Astrocyte (in vitro differentiated cells and primary cell): ENCODE results near the gene ABCC8. TPM values are rescaled to one million over a fixed set of nuclear protein-coding genes. Genes with fewer than 3 reads are reported as not detected.

Source experiments
- DNase-seq: peaks from one replicate; pipeline ENCODE4 v3.0.0-alpha.2; 2010; ENCODE audit warnings: low read depth
- FAIRE-seq: peaks from 2 replicates; lab custom pipeline; 2011; peaks lifted over from hg19 to GRCh38; lab: Jason Lieb, UNC
- H2AFZ ChIP-seq: 2 replicates; pipeline ENCODE4 v1.6.0; 2012; ENCODE audit warnings: low read depth, low read length, inconsistent platforms
- H3K27ac ChIP-seq: 2 replicates; pipeline ENCODE4 v1.5.1; 2011; ENCODE audit warnings: low read depth, low read length, inconsistent platforms
- H3K27me3 ChIP-seq: 2 replicates; pipeline ENCODE4 v1.6.0; 2011; ENCODE audit warnings: low read length, inconsistent platforms; ENCODE audit not compliant: insufficient read depth
- H3K36me3 ChIP-seq: 2 replicates; pipeline ENCODE4 v1.5.1; 2011; ENCODE audit warnings: low read length, inconsistent platforms; ENCODE audit not compliant: insufficient read depth
- H3K4me1 ChIP-seq: 2 replicates; pipeline ENCODE4 v1.5.1; 2011; ENCODE audit warnings: low read length, inconsistent platforms; ENCODE audit not compliant: insufficient read depth
- H3K4me2 ChIP-seq: 2 replicates; pipeline ENCODE4 v1.6.0; 2012; ENCODE audit warnings: low read length, inconsistent platforms
- H3K4me3 ChIP-seq: 2 replicates; pipeline ENCODE4 v1.5.1; 2011; ENCODE audit warnings: low read depth, mild to moderate bottlenecking, low read length, inconsistent platforms; ENCODE audit not compliant: insufficient read depth
- H3K79me2 ChIP-seq: 2 replicates; pipeline ENCODE4 v1.6.0; 2012; ENCODE audit warnings: mild to moderate bottlenecking, low read length, inconsistent platforms; ENCODE audit not compliant: insufficient read depth
- H3K9ac ChIP-seq: 2 replicates; pipeline ENCODE4 v1.6.0; 2012; ENCODE audit warnings: mild to moderate bottlenecking, low read length, inconsistent platforms
- H3K9me3 ChIP-seq: 2 replicates; pipeline ENCODE4 v1.5.1; 2012; ENCODE audit warnings: low read depth, mild to moderate bottlenecking, low read length, inconsistent platforms; ENCODE audit not compliant: insufficient read depth
- H4K20me1 ChIP-seq: 2 replicates; pipeline ENCODE4 v1.6.0; 2012; ENCODE audit warnings: low read length, inconsistent platforms; ENCODE audit not compliant: insufficient read depth
- H3K27ac Mint-ChIP-seq: one replicate; pipeline ENCODE4 v1.8.0; 2021; ENCODE audit warnings: mild to moderate bottlenecking, mixed read lengths; ENCODE audit not compliant: unreplicated experiment
- H3K27me3 Mint-ChIP-seq: one replicate; pipeline ENCODE4 v1.8.0; 2021; ENCODE audit warnings: low read depth, mixed read lengths; ENCODE audit not compliant: unreplicated experiment
- H3K36me3 Mint-ChIP-seq: one replicate; pipeline ENCODE4 v1.8.0; 2021; ENCODE audit warnings: low read depth, mixed read lengths; ENCODE audit not compliant: unreplicated experiment
- H3K4me1 Mint-ChIP-seq: one replicate; pipeline ENCODE4 v1.8.0; 2021; ENCODE audit warnings: low read depth, mixed read lengths; ENCODE audit not compliant: unreplicated experiment
- H3K4me3 Mint-ChIP-seq: one replicate; pipeline ENCODE4 v1.8.0; 2021; ENCODE audit warnings: mild to moderate bottlenecking, moderate library complexity, mixed read lengths; ENCODE audit not compliant: unreplicated experiment
- H3K9me3 Mint-ChIP-seq: one replicate; pipeline ENCODE4 v1.8.0; 2021; ENCODE audit warnings: mild to moderate bottlenecking, mixed read lengths; ENCODE audit not compliant: unreplicated experiment
- EZH2 ChIP-seq: IDR thresholded peaks from 2 replicates; pipeline ENCODE4 v1.6.1; 2012; ENCODE audit warnings: mild to moderate bottlenecking, low read length, inconsistent platforms; ENCODE audit not compliant: insufficient read depth
- total RNA-seq: library from RNA; stranded (reverse); gene quantifications from 2 replicates; pipeline ENCODE4 v1.2.1, GENCODE V29; 2021
- TF ChIP-seq, protein P1 (sequence below): IDR thresholded peaks from 2 replicates; pipeline ENCODE4 v1.5.1; 2011; ENCODE audit warnings: low read depth, mild to moderate bottlenecking, inconsistent platforms, low read length, moderate library complexity; ENCODE audit not compliant: insufficient read depth

The ABCC8 gene
- total RNA-seq, 1 donor from 2014 or later: not detected

DNA sequence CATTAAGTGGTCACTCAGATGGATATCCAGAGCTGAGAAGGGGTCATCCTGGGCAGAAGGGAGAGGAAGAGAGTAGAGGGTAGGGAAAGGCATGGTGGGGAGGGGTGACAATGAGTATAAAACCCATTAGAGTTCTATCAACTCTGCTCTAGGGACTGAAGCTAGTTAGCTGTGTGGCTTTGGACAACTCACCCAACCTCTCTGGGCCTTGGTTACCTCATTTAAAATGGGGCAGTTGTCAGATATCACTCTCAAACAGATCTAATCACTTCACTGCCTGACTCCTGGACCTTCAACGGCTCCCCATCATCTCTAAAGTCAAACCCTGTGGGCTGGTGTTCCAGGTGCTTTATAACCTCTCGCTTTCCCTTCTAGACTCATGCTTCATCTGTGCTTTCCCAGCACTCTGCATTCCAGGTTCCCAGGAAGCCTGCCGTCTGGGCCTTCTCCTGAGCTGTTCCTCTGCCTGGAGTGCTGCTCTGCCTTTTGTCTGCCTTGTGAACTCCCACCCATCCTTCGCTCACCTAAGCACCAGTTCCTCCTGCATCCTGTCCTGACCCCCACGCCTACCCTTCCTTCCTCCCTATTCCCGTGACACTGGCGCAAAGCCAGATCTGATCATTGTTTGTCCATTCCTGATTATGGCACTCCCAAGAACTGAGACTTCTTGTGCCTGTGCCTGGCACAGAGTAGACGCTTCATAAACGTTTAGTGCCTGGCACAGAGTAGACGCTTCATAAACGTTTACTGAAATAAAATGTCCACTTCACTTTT lies 65.9 kb downstream of the ABCC8 start:
- Histone ChIP-seq H4K20me1 (no peaks in the 10 kb centered on the region), H3K27me3 (peaks cover 2% of the 10 kb centered on the region), H3K4me3 (no peak overlapping the region), H3K79me2 (no peaks in the 10 kb centered on the region), H3K4me2 (no peak overlapping the region), H3K9ac (no peak overlapping the region), H3K4me1 (no peaks in the 10 kb centered on the region), H2AFZ (no peak overlapping the region), H3K27ac (no peak overlapping the region), H3K36me3 (no peaks in the 10 kb centered on the region), H3K9me3 (no peaks in the 10 kb centered on the region)
- TF ChIP-seq, protein P1, sequence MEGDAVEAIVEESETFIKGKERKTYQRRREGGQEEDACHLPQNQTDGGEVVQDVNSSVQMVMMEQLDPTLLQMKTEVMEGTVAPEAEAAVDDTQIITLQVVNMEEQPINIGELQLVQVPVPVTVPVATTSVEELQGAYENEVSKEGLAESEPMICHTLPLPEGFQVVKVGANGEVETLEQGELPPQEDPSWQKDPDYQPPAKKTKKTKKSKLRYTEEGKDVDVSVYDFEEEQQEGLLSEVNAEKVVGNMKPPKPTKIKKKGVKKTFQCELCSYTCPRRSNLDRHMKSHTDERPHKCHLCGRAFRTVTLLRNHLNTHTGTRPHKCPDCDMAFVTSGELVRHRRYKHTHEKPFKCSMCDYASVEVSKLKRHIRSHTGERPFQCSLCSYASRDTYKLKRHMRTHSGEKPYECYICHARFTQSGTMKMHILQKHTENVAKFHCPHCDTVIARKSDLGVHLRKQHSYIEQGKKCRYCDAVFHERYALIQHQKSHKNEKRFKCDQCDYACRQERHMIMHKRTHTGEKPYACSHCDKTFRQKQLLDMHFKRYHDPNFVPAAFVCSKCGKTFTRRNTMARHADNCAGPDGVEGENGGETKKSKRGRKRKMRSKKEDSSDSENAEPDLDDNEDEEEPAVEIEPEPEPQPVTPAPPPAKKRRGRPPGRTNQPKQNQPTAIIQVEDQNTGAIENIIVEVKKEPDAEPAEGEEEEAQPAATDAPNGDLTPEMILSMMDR: no peak
- DNase-seq (no peak), FAIRE-seq (no peak)
- Mint-ChIP-seq H3K36me3 (peaks cover 1% of the 10 kb centered on the region), H3K27me3 (peaks cover 46% of the 10 kb centered on the region), H3K4me1 (no peaks in the 10 kb centered on the region), H3K27ac (no peak overlapping the region), H3K4me3 (no peak overlapping the region), H3K9me3 (peaks cover 6% of the 10 kb centered on the region)

DNA sequence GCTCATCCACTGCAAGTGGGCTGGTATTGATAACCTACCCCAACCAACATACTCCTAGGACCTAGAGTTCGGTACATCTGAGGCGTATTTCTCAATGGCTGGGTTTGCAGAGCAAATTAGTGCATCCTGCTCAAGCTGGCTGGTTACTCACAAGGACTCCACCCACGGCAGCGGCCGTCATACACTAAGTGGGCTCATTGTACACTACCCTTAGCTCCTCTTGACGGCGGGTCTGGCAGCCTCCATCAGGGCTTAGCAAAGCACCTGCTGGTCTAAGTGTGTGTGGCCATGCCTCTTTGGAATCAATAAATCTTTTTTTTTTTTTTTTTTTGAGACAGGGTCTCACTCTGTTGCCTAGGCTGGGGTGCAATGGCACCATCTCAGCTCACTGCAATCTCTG lies 68.0 kb downstream of the ABCC8 start:
- no peak for DNase-seq
- Mint-ChIP-seq H3K4me1 (no peaks in the 10 kb centered on the region), H3K36me3 (peaks cover 1% of the 10 kb centered on the region), H3K4me3 (no peak overlapping the region), H3K27ac (no peak overlapping the region), H3K9me3 (peaks cover 6% of the 10 kb centered on the region), H3K27me3 (peaks cover 27% of the 10 kb centered on the region)
- Histone ChIP-seq H4K20me1 (no peaks in the 10 kb centered on the region), H3K79me2 (no peaks in the 10 kb centered on the region), H3K36me3 (no peaks in the 10 kb centered on the region), H3K4me2 (no peak overlapping the region), H3K4me1 (no peaks in the 10 kb centered on the region), H2AFZ (no peak overlapping the region), H3K9me3 (no peaks in the 10 kb centered on the region), H3K27me3 (peaks cover 2% of the 10 kb centered on the region), H3K27ac (no peak overlapping the region), H3K9ac (no peak overlapping the region), H3K4me3 (no peak overlapping the region)
- FAIRE-seq: no peak
- TF ChIP-seq, protein P1: no peak
- TF ChIP-seq EZH2: no peak

DNA sequence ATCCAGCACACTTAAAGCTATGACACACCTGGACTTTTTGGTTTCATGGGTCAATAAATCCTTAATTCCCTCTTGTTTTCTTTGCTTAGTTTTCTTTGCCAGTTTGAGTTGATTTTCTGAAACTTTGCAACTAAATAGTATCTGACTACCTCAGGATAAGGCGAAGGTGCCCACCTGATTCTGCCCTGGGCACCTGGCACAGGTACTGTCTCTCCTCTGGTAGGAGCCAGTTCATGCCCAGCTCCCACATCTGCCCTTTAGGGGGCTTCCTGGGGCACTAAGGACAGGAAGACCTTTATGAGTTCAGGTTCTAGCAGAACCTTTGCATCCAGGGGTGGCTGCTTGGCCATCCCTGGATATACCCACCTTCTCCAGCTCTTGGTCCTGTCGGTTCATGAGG lies 68.6 kb downstream of the ABCC8 start:
- peaks cover 26% of the 10 kb centered on the region for H3K27me3 Mint-ChIP-seq
- DNase-seq (no peak), FAIRE-seq (no peak)
- no peaks in the 10 kb centered on the region for H3K4me1 ChIP-seq
- no peaks in the 10 kb centered on the region for H3K36me3 ChIP-seq
- no peaks in the 10 kb centered on the region for H3K4me1 Mint-ChIP-seq
- H3K4me3 Mint-ChIP-seq: no peak overlapping the region
- H3K27ac Mint-ChIP-seq: no peak overlapping the region
- no peak overlapping the region for H2AFZ ChIP-seq
- H4K20me1 ChIP-seq: no peaks in the 10 kb centered on the region
- no peak overlapping the region for H3K9ac ChIP-seq
- TF ChIP-seq, protein P1: no peak
- no peak for TF ChIP-seq EZH2
- H3K79me2 ChIP-seq: no peaks in the 10 kb centered on the region
- no peak overlapping the region for H3K27ac ChIP-seq
- H3K4me2 ChIP-seq: no peak overlapping the region
- peaks cover 6% of the 10 kb centered on the region for H3K9me3 Mint-ChIP-seq
- no peaks in the 10 kb centered on the region for H3K9me3 ChIP-seq
- H3K4me3 ChIP-seq: no peak overlapping the region
- peaks cover 1% of the 10 kb centered on the region for H3K36me3 Mint-ChIP-seq
- H3K27me3 ChIP-seq: peaks cover 2% of the 10 kb centered on the region
